ENCODE results near the gene TP53INP2. TPM values are rescaled to one million over a fixed set of nuclear protein-coding genes. Genes with fewer than 3 reads are reported as not detected.

Gene TP53INP2
- total and polyA plus RNA-seq, 2 donors (not counting 1 experiment from before 2014, with no cell fraction given): 7.7 to 14.7 TPM

DNA sequence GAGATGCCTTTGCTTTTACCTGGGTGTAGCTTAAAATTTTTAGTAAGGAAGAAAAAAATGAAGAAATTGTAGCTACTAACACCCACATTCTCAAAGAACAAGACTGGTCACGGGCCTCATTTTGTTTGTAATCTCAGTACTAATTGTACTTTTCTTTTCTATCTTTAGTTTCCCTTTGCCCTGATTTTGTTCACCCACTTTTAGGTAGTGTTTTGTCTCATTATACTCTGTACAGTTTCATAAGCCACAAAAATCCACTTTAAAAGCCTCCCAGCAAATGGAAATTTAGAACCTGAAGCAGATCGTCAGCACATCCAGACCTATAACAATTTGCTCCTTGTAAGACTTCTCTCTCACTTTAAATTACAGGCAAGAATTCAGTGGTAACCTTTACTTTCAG lies 43.3 kb downstream of the TP53INP2 start:
- intact Hi-C loops (cut with micrococcal nuclease): no loop called here
- WGBS (ENCODE audit: insufficient coverage): no CpG with 5 or more reads among the region's 2 CpGs
- ATAC-seq (ENCODE audit: low read depth) (no peak), DNase-seq (no peak)
- ChIA-PET CTCF (interaction anchor here (0.6 to 1.5 kb wide), 2 partner anchors 22 to 133 kb away, joined by 4 to 5 read pairs; no protein-coding TSS in a partner anchor), POLR2A (no interaction called here)
- H3K27ac ChIP-seq (ENCODE audit: low read length in 2 of 2): no peak overlapping the region
- H3K36me3 ChIP-seq (replicated peaks in 1 of 2; ENCODE audit: control extremely low read depth in 1 of 2, control insufficient read depth in 1 of 2, extremely low read depth in 1 of 2, insufficient read depth in 2 of 2, low read length in 1 of 2): peaks cover 20 to 52% of the 10 kb centered on the region in 2 experiments
- Mint-ChIP-seq H3K9me3 (ENCODE audit: insufficient read depth) (no peaks in the 10 kb centered on the region), H3K27me3 (no peaks in the 10 kb centered on the region), H3K4me1 (no peaks in the 10 kb centered on the region), H3K27ac (no peak overlapping the region), H3K4me3 (no peak overlapping the region)
- no peak overlapping the region for H3K4me3 ChIP-seq (ENCODE audit: control extremely low read depth in 1 of 5, extremely low read depth in 1 of 5, insufficient read depth in 1 of 5, low read depth in 2 of 5, low read length in 4 of 5)
- no peaks in the 10 kb centered on the region for H3K9me3 ChIP-seq (ENCODE audit: control extremely low read depth in 1 of 3, control insufficient read depth in 2 of 3, insufficient read depth in 1 of 3, low read length in 2 of 3)
- no peak overlapping the region for H2AFZ ChIP-seq (ENCODE audit: insufficient read depth, low read depth, low read length, poor library complexity, severe bottlenecking)
- no peaks in the 10 kb centered on the region for H3K4me1 ChIP-seq (ENCODE audit: control insufficient read depth in 2 of 2, insufficient read depth in 2 of 2, low read length in 2 of 2)
- H3K79me2 ChIP-seq (ENCODE audit: control insufficient read depth, insufficient read depth, low read length): no peaks in the 10 kb centered on the region
- TF ChIP-seq, protein P1, sequence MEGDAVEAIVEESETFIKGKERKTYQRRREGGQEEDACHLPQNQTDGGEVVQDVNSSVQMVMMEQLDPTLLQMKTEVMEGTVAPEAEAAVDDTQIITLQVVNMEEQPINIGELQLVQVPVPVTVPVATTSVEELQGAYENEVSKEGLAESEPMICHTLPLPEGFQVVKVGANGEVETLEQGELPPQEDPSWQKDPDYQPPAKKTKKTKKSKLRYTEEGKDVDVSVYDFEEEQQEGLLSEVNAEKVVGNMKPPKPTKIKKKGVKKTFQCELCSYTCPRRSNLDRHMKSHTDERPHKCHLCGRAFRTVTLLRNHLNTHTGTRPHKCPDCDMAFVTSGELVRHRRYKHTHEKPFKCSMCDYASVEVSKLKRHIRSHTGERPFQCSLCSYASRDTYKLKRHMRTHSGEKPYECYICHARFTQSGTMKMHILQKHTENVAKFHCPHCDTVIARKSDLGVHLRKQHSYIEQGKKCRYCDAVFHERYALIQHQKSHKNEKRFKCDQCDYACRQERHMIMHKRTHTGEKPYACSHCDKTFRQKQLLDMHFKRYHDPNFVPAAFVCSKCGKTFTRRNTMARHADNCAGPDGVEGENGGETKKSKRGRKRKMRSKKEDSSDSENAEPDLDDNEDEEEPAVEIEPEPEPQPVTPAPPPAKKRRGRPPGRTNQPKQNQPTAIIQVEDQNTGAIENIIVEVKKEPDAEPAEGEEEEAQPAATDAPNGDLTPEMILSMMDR (IDR thresholded peaks at IDR 0.05): no peak
- no peak for TF ChIP-seq EZH2 (IDR thresholded peaks at IDR 0.05; ENCODE audit: borderline replicate concordance, insufficient read depth, low read depth, low read length, poor library complexity, severe bottlenecking)
- no peak overlapping the region for H3K4me2 ChIP-seq (replicated peaks; ENCODE audit: low read depth, low read length, poor library complexity, severe bottlenecking)
- no peaks in the 10 kb centered on the region for H4K20me1 ChIP-seq (ENCODE audit: control insufficient read depth, insufficient read depth, low read length, poor library complexity, severe bottlenecking)
- H3K27me3 ChIP-seq (replicated peaks in 1 of 4; ENCODE audit: control extremely low read depth in 1 of 4, control insufficient read depth in 3 of 4, insufficient read depth in 4 of 4, low read length in 3 of 4): no peaks in the 10 kb centered on the region
- no peak overlapping the region for H3K9ac ChIP-seq (ENCODE audit: low read length)

DNA sequence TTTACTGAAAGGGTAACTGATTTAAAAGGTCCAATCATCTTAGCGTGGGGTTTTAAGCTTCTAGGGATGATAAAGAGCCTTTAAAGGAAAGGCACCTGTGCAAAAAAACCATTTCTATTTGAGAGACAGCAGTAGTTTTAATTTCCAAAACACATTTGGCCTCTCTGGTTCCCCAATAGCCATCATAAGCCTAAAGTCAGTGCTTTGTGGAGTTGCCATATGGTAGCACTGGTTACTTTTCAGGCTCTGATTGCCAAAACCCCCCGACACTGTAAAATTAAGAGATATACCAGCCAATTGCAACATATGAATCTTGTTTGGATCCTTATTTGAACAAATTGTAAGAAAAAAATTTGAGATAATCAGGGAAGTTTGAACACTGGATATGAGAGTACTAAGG lies 44.6 kb downstream of the TP53INP2 start:
- H3K4me2 ChIP-seq (replicated peaks; ENCODE audit: low read depth, low read length, poor library complexity, severe bottlenecking): no peak overlapping the region
- no peak for DNase-seq
- ATAC-seq (ENCODE audit: low read depth): no peak
- intact Hi-C loops (cut with micrococcal nuclease): no loop called here
- H3K9me3 ChIP-seq (ENCODE audit: control extremely low read depth in 1 of 3, control insufficient read depth in 2 of 3, insufficient read depth in 1 of 3, low read length in 2 of 3): no peaks in the 10 kb centered on the region
- no peaks in the 10 kb centered on the region for H4K20me1 ChIP-seq (ENCODE audit: control insufficient read depth, insufficient read depth, low read length, poor library complexity, severe bottlenecking)
- H3K9ac ChIP-seq (ENCODE audit: low read length): no peak overlapping the region
- ChIA-PET CTCF (interaction anchor here (1.1 kb wide), 1 partner anchor 39 kb away, joined by 3 read pairs; no protein-coding TSS in a partner anchor), POLR2A (interaction anchor here (0.6 kb wide), 1 partner anchor 382 kb away, joined by 3 read pairs; no protein-coding TSS in a partner anchor)
- H3K79me2 ChIP-seq (ENCODE audit: control insufficient read depth, insufficient read depth, low read length): no peaks in the 10 kb centered on the region
- H3K4me1 ChIP-seq (ENCODE audit: control insufficient read depth in 2 of 2, insufficient read depth in 2 of 2, low read length in 2 of 2): no peaks in the 10 kb centered on the region
- no peak overlapping the region for H3K4me3 Mint-ChIP-seq
- no peak overlapping the region for H3K4me3 ChIP-seq (ENCODE audit: control extremely low read depth in 1 of 5, extremely low read depth in 1 of 5, insufficient read depth in 1 of 5, low read depth in 2 of 5, low read length in 4 of 5)
- H3K36me3 ChIP-seq (replicated peaks in 1 of 2; ENCODE audit: control extremely low read depth in 1 of 2, control insufficient read depth in 1 of 2, extremely low read depth in 1 of 2, insufficient read depth in 2 of 2, low read length in 1 of 2): peaks cover 16 to 45% of the 10 kb centered on the region in 2 experiments
- no peaks in the 10 kb centered on the region for H3K4me1 Mint-ChIP-seq
- no peaks in the 10 kb centered on the region for H3K27me3 ChIP-seq (replicated peaks in 1 of 4; ENCODE audit: control extremely low read depth in 1 of 4, control insufficient read depth in 3 of 4, insufficient read depth in 4 of 4, low read length in 3 of 4)
- no peaks in the 10 kb centered on the region for H3K27me3 Mint-ChIP-seq
- no peaks in the 10 kb centered on the region for H3K9me3 Mint-ChIP-seq (ENCODE audit: insufficient read depth)
- no peak overlapping the region for H3K27ac ChIP-seq (ENCODE audit: low read length in 2 of 2)
- no peak overlapping the region for H2AFZ ChIP-seq (ENCODE audit: insufficient read depth, low read depth, low read length, poor library complexity, severe bottlenecking)
- no peak overlapping the region for H3K27ac Mint-ChIP-seq
- TF ChIP-seq EZH2 (IDR thresholded peaks at IDR 0.05; ENCODE audit: borderline replicate concordance, insufficient read depth, low read depth, low read length, poor library complexity, severe bottlenecking): no peak
- TF ChIP-seq, protein P1 (IDR thresholded peaks at IDR 0.05): no peak
- whole genome bisulfite sequencing (ENCODE audit: insufficient coverage): no CpG with 5 or more reads among the region's 2 CpGs
